Panc1 (cell line): ENCODE results near the gene CLCF1. TPM values are rescaled to one million over a fixed set of nuclear protein-coding genes. Genes with fewer than 3 reads are reported as not detected.
A peak's percentile ranks its signal among the peaks of the same experiment; 100 is the strongest.

Source experiments
- ATAC-seq: fragments of 200-7000 bp; cut with Tn5 transposase; 2 replicates; pipeline ENCODE4 v1.9.1; 2020; ENCODE audit warnings: mild to moderate bottlenecking, moderate library complexity
- BruUV-seq: library from RNA; stranded (reverse); fragments of 400-500 nt; replicated peaks from 2 replicates; lab custom pipeline; 2021; lab: Mats Ljungman, UMichigan
- CTCF ChIA-PET: fragments of 300-600 bp; sonication (Branson Sonifier 250); formaldehyde crosslinking; loops from one replicate; lab custom pipeline; 2022; ENCODE audit warnings: antibody characterized with exemption; lab: Charles Lee
- POLR2A ChIA-PET: fragments of 300-600 bp; sonication (Branson Sonifier 250); formaldehyde crosslinking; loops from one replicate; lab custom pipeline; 2022; ENCODE audit warnings: antibody characterized with exemption; lab: Charles Lee
- DNase-seq: peaks from one replicate; pipeline ENCODE4 v3.0.0-alpha.2; 2010; ENCODE audit warnings: low read depth, low spot score
- H3K27ac ChIP-seq: 2 replicates; pipeline ENCODE4 v1.5.1; 2011; ENCODE audit warnings: mild to moderate bottlenecking, low read length, inconsistent platforms
- H3K27me3 ChIP-seq: fragments of 200-500 bp; sonication (Bioruptor generic); 2 replicates; pipeline ENCODE4 v1.6.0; 2014; ENCODE audit warnings: low read length, inconsistent platforms; ENCODE audit not compliant: control insufficient read depth, insufficient read depth
- H3K36me3 ChIP-seq: fragments of 200-500 bp; sonication (Bioruptor generic); 2 replicates; pipeline ENCODE4 v1.5.1; 2014; ENCODE audit warnings: inconsistent platforms, mild to moderate bottlenecking, low read length, moderate library complexity; ENCODE audit not compliant: control insufficient read depth, insufficient read depth
- H3K4me1 ChIP-seq: 2 replicates; pipeline ENCODE4 v1.5.1; 2011; ENCODE audit warnings: inconsistent platforms, mild to moderate bottlenecking, low read length, moderate library complexity; ENCODE audit not compliant: control insufficient read depth, insufficient read depth
- H3K4me3 ChIP-seq, 2 experiments: 2 replicates each; pipeline ENCODE4 v1.5.1; 2011 to 2012; ENCODE audit warnings: low read depth in 2 of 2, low read length in 2 of 2, mild to moderate bottlenecking in 2 of 2, inconsistent platforms in 1 of 2, moderate library complexity in 1 of 2
- H3K9me3 ChIP-seq: fragments of 200-500 bp; sonication (Bioruptor generic); 2 replicates; pipeline ENCODE4 v1.5.1; 2014; ENCODE audit warnings: low read depth, mild to moderate bottlenecking, inconsistent platforms, low read length, moderate library complexity; ENCODE audit not compliant: control insufficient read depth, insufficient read depth
- POLR2AphosphoS5 ChIP-seq: IDR thresholded peaks from 2 replicates; pipeline ENCODE4 v1.6.1; 2012; ENCODE audit warnings: mild to moderate bottlenecking, low read depth, low read length, moderate library complexity
- REST ChIP-seq, 2 experiments: IDR thresholded peaks; 2 replicates each; pipeline ENCODE4 v1.6.1; 2011 to 2012; ENCODE audit warnings: low read depth in 2 of 2, control low read depth in 1 of 2, low read length in 1 of 2, mild to moderate bottlenecking in 1 of 2, moderate library complexity in 1 of 2; ENCODE audit not compliant: insufficient read depth in 1 of 2
- SIN3A ChIP-seq: IDR thresholded peaks from 2 replicates; pipeline ENCODE4 v1.6.1; 2012; ENCODE audit warnings: low read depth, mild to moderate bottlenecking, low read length, moderate library complexity, borderline replicate concordance; ENCODE audit not compliant: insufficient read depth
- TCF7L2 ChIP-seq: IDR thresholded peaks from 2 replicates; pipeline ENCODE4 v1.6.1; 2011; ENCODE audit warnings: mild to moderate bottlenecking, low read depth, low read length, inconsistent platforms
- in situ Hi-C: cut with HindIII; loops from 2 replicates; pipeline ENCODE4 v1.10.0; 2016; ENCODE audit warnings: low sequenced_read_pairs, low pct_unique_long_range_greater_than_20kb
- intact Hi-C: fragments of 100-400 bp; cut with micrococcal nuclease; formaldehyde crosslinking; loops from one replicate; pipeline ENCODE4 v1.10.0; 2022; ENCODE audit not compliant: unreplicated experiment
- total RNA-seq: library from RNA; stranded (reverse); gene quantifications from one replicate; pipeline ENCODE4 v1.2.1, GENCODE V29; 2021; ENCODE audit not compliant: unreplicated experiment
- TF ChIP-seq, protein P1 (sequence below): fragments of 450-650 bp; IDR thresholded peaks from 2 replicates; pipeline ENCODE4 v1.5.1; 2017; ENCODE audit warnings: mild to moderate bottlenecking

The CLCF1 gene
- total RNA-seq, 1 experiment from 2014 or later, result 9.3 TPM

DNA sequence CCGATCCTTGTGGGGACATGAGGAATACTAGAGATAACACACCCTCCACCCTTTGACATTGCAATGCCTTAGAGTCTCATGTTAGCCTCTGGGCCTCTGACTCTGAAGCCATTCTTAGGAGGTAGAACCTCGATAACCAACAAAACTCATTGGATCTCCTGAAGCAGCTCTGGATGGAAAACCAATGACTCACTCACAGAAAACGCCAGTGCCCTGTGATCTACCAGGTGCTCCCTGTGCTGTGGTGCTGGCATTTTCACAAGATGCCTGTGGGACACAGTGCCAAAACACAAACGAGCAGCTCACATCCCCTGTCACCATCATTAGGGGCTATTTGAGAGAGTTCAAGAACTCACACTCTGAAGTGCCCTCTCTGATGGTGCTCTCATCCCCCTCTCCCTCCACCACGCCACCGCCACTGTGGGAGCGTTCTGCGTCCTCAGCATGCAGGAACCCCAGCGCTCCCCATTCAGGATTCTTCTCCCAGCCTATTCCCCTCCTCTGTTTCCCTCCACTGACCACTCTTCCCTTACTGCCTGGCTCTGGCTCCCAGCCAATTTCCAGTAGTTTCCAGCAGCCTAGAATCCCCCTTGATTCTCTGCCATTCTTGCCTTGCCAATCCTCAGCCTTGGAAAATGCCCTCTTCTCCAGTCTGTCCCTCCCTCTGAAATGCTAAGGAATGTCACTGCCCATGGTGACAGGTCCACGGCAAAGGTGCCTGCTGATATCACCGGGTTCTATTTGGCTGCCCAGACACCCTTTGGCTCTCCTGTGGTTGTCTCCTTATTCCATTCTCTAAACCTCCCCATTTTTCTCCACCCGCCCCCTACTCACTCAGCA is 15.3 kb downstream of the CLCF1 start:
- in situ Hi-C loops, result no loop called here
- Histone ChIP-seq H3K27ac (peak overlapping the region; percentile 94), H3K4me3 (no peak overlapping the region), H3K4me1 (peaks cover 47% of the 10 kb centered on the region), H3K9me3 (no peaks in the 10 kb centered on the region), H3K36me3 (no peaks in the 10 kb centered on the region), H3K27me3 (no peaks in the 10 kb centered on the region)
- BruUV-seq, result no TSS peak
- POLR2A ChIA-PET, result no interaction called here
- no peak for DNase-seq
- no peak for ATAC-seq
- intact Hi-C loops, result loop anchor here (1.0 kb wide), 1 partner anchor 24 kb away; no protein-coding TSS in a partner anchor
- no peak for TF ChIP-seq REST (IDR thresholded peaks at IDR 0.05; ENCODE audit: insufficient read depth in 1 of 2, low read depth in 2 of 2, low read length in 1 of 2)
- TF ChIP-seq SIN3A, result no peak
- TF ChIP-seq TCF7L2, result no peak
- no peak for TF ChIP-seq POLR2AphosphoS5
- TF ChIP-seq, protein P1, sequence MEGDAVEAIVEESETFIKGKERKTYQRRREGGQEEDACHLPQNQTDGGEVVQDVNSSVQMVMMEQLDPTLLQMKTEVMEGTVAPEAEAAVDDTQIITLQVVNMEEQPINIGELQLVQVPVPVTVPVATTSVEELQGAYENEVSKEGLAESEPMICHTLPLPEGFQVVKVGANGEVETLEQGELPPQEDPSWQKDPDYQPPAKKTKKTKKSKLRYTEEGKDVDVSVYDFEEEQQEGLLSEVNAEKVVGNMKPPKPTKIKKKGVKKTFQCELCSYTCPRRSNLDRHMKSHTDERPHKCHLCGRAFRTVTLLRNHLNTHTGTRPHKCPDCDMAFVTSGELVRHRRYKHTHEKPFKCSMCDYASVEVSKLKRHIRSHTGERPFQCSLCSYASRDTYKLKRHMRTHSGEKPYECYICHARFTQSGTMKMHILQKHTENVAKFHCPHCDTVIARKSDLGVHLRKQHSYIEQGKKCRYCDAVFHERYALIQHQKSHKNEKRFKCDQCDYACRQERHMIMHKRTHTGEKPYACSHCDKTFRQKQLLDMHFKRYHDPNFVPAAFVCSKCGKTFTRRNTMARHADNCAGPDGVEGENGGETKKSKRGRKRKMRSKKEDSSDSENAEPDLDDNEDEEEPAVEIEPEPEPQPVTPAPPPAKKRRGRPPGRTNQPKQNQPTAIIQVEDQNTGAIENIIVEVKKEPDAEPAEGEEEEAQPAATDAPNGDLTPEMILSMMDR, result no peak
- CTCF ChIA-PET, result interaction anchor here (0.6 to 7.9 kb wide), 5 partner anchors 12 to 59 kb away, joined by 3 to 207 read pairs (median 4); no protein-coding TSS in a partner anchor

DNA sequence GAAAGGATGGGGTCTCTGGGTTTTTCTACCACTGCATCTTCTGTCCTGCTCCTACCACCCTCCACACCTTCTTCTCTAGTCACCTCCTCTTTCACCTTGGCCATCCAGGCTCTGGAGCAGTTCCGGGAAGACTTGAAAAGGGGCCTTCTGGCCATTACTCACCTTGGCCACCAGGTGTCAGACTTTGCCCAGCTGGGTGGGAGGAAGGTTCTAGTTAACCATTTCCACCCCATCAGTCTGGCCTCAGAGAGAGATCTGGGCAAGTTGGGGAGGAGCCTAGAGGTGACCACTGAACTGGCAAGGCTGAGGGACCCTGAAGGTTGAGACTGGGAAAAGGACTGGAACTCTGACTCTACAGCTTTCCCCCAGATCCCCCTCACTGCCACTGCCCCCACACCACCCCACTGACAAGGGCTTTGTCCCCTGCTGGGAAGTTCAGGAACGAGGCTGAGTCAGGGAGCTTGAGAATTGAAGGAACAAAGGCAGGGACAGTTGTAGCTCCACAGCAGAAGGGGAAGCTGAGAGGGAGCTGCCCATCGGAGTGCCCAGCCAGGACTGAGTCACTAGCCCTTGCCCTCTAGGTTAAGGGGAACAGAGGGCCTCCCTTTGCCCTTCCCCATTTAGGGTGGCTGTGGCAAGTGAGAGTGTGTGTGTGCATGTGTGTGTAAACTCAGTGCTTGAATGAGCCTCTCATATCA is 16.4 kb downstream of the CLCF1 start:
- in situ Hi-C loops (no loop called here), intact Hi-C loops (loop anchor here (1.0 kb wide), 1 partner anchor 25 kb away; no protein-coding TSS in a partner anchor)
- TF ChIP-seq SIN3A (no peak), POLR2AphosphoS5 (no peak), REST (IDR thresholded peaks at IDR 0.05; ENCODE audit: insufficient read depth in 1 of 2, low read depth in 2 of 2, low read length in 1 of 2) (0 out of 4 replicates have a peak, but pooled peaks of 1 of the 2 experiments have one; percentile 30), TCF7L2 (peak; percentile 43; the same call in 1 of the 2 replicates)
- TF ChIP-seq, protein P1, result peak; percentile 98; the same call in 1 of the 2 replicates
- no TSS peak for BruUV-seq
- CTCF ChIA-PET, result interaction anchor here (0.6 to 7.9 kb wide), 8 partner anchors 11 to 51 kb away, joined by 3 to 207 read pairs (median 13); partner anchors contain the start of gene CLCF1
- Histone ChIP-seq H3K27me3 (no peaks in the 10 kb centered on the region), H3K4me3 (no peak overlapping the region), H3K9me3 (no peaks in the 10 kb centered on the region), H3K4me1 (peaks cover 53% of the 10 kb centered on the region), H3K27ac (peak overlapping the region; percentile 94), H3K36me3 (no peaks in the 10 kb centered on the region)
- ATAC-seq (peak; percentile 46), DNase-seq (no peak)
- POLR2A ChIA-PET, result interaction anchor here (0.9 to 1.6 kb wide), 2 partner anchors 16 to 24 kb away, joined by 9 to 15 read pairs; partner anchors contain the start of gene CLCF1
